Left kidney (tissue), 8 donors: ENCODE data around the gene GFM1. TPM values are rescaled to one million over a fixed set of nuclear protein-coding genes. Genes with fewer than 3 reads are reported as not detected.

ENCODE experiments used
- DNase-seq: peaks from one replicate; pipeline ENCODE4 v3.0.0-alpha.2; 2013
- long read RNA-seq, 8 donors: transcript quantifications; one replicate each; lab custom pipeline, GENCODE V29; 2026
- polyA plus RNA-seq: library from polyadenylated mRNA; unstranded; fragments of 120-200 nt; gene quantifications from one replicate; pipeline ENCODE4 v1.2.1, GENCODE V29; 2013; ENCODE audit not compliant: insufficient read length

The GFM1 gene
- polyA plus RNA-seq: 51.7 TPM
- long read RNA-seq, donor 1, transcript GFM1-210 (18 exons, 3,721 nt): major isoform, 12 of 76 reads
- long read RNA-seq, donor 1, partial matches to known transcripts: 33 of 76 reads
- long read RNA-seq, donor 1, other reads (novel, unspliced or antisense): 29 of 76 reads
- long read RNA-seq, donor 2, transcript GFM1-210 (18 exons, 3,721 nt): major isoform, 10 of 65 reads
- long read RNA-seq, donor 2, partial matches to known transcripts: 14 of 65 reads
- long read RNA-seq, donor 2, other reads (novel, unspliced or antisense): 41 of 65 reads
- long read RNA-seq, donor 3, transcript GFM1-210 (18 exons, 3,721 nt): major isoform, 8 of 8 reads
- long read RNA-seq, donor 3, partial matches to known transcripts: 0 of 8 reads
- long read RNA-seq, donor 3, other reads (novel, unspliced or antisense): 0 of 8 reads
- long read RNA-seq, donor 4, partial matches to known transcripts: 0 of 16 reads
- long read RNA-seq, donor 4, other reads (novel, unspliced or antisense): 16 of 16 reads
- long read RNA-seq, donor 5, transcript GFM1-210 (18 exons, 3,721 nt): major isoform, 13 of 125 reads
- long read RNA-seq, donor 5, partial matches to known transcripts: 112 of 125 reads
- long read RNA-seq, donor 5, other reads (novel, unspliced or antisense): 0 of 125 reads
- long read RNA-seq, donor 6, transcript GFM1-210 (18 exons, 3,721 nt): major isoform, 8 of 57 reads
- long read RNA-seq, donor 6, partial matches to known transcripts: 8 of 57 reads
- long read RNA-seq, donor 6, other reads (novel, unspliced or antisense): 40 of 57 reads
- long read RNA-seq, donor 7, transcript GFM1-210 (18 exons, 3,721 nt): major isoform, 14 of 14 reads
- long read RNA-seq, donor 7, partial matches to known transcripts: 0 of 14 reads
- long read RNA-seq, donor 7, other reads (novel, unspliced or antisense): 0 of 14 reads
- long read RNA-seq, donor 8, transcript GFM1-210 (18 exons, 3,721 nt): major isoform, 5 of 27 reads
- long read RNA-seq, donor 8, partial matches to known transcripts: 0 of 27 reads
- long read RNA-seq, donor 8, other reads (novel, unspliced or antisense): 22 of 27 reads

- DNase-seq: peak; percentile 95
These were observed at the start of gene GFM1 for GRCh38 chr3:158644345-158644908. Gene GFM1 (plus strand): TSS chr3:158644527. CDS start chr3:158644635, 108 bp downstream.

GRCh38 chr3:158600787-158601186 lies 43.5 kb upstream of the GFM1 start:
- DNase-seq: no peak

GRCh38 chr3:158602227-158602626 lies 42.1 kb upstream of the GFM1 start:
- no peak for DNase-seq

- no peak for DNase-seq
These were observed 26.1 kb upstream of the GFM1 start for GRCh38 chr3:158617982-158618875.

GRCh38 chr3:158625881-158626280 lies 18.4 kb upstream of the GFM1 start:
- DNase-seq: no peak

GRCh38 chr3:158631981-158632380 lies 12.3 kb upstream of the GFM1 start:
- no peak for DNase-seq

GRCh38 chr3:158640646-158641045 lies 3.7 kb upstream of the GFM1 start:
- DNase-seq: no peak

- DNase-seq: no peak
These were observed 2.3 kb upstream of the GFM1 start for GRCh38 chr3:158642005-158642404.

GRCh38 chr3:158642474-158643210 lies 1.7 kb upstream of the GFM1 start:
- DNase-seq: no peak

GRCh38 chr3:158649791-158650190 lies 5.5 kb downstream of the GFM1 start:
- DNase-seq: no peak

- DNase-seq: no peak
These were observed 6.9 kb downstream of the GFM1 start for GRCh38 chr3:158651192-158651591.

GRCh38 chr3:158652463-158652862 lies 8.1 kb downstream of the GFM1 start:
- no peak for DNase-seq

GRCh38 chr3:158658889-158659288 lies 14.6 kb downstream of the GFM1 start:
- DNase-seq: no peak

- peak; percentile 39 for DNase-seq
These were observed 15.3 kb downstream of the GFM1 start for GRCh38 chr3:158659454-158660237.

GRCh38 chr3:158660711-158661110 lies 16.4 kb downstream of the GFM1 start:
- no peak for DNase-seq

GRCh38 chr3:158663246-158663645 lies 18.9 kb downstream of the GFM1 start:
- no peak for DNase-seq

- DNase-seq: no peak
These were observed 19.5 kb downstream of the GFM1 start for GRCh38 chr3:158663832-158664231.

GRCh38 chr3:158666416-158666815 lies 22.1 kb downstream of the GFM1 start:
- no peak for DNase-seq

GRCh38 chr3:158668506-158668905 lies 24.2 kb downstream of the GFM1 start:
- no peak for DNase-seq

- DNase-seq: peak; percentile 18
These were observed 27.5 kb downstream of the GFM1 start for GRCh38 chr3:158671821-158672214.
